SK-N-SH (cell line): ENCODE measurements around the gene ELMO1. TPM values are rescaled to one million over a fixed set of nuclear protein-coding genes. Genes with fewer than 3 reads are reported as not detected.

Experiments
- CTCF ChIA-PET: fragments of 300-600, 350-600 bp; formaldehyde crosslinking; extraction: SDS; loops from one replicate; lab custom pipeline; 2021; lab: Yijun Ruan, JAX
- POLR2A ChIA-PET: fragments of 350-600 bp; sonication (Branson Sonifier 250); formaldehyde crosslinking; extraction: SDS; loops from one replicate; lab custom pipeline; 2020; ENCODE audit warnings: antibody characterized with exemption, inconsistent platforms; lab: Yijun Ruan, JAX
- DNase-seq: peaks from one replicate; pipeline ENCODE4 v3.0.0; 2012
- H2AFZ ChIP-seq: fragments of 200-600 bp; sonication (generic); 2 replicates; pipeline ENCODE4 v1.8.1; 2016; ENCODE audit warnings: antibody characterized with exemption, mild to moderate bottlenecking, low read depth
- H3F3A ChIP-seq: fragments of 200-600 bp; sonication (generic); replicated peaks from 2 replicates; pipeline ENCODE3; 2016; ENCODE audit warnings: antibody characterized with exemption, mild to moderate bottlenecking; ENCODE audit not compliant: insufficient read depth
- H3K27ac ChIP-seq, 2 experiments: fragments of 200-500 bp in 1 of 2; fragments of 200-600 bp in 1 of 2; sonication (Bioruptor generic) in 1 of 2; sonication (generic), shearing (Covaris generic) in 1 of 2; 2 replicates each; pipeline versions ENCODE4 v1.5.1 to v1.6.1; 2014 to 2016; ENCODE audit warnings: low read depth in 2 of 2, inconsistent platforms in 1 of 2, low read length in 1 of 2, mild to moderate bottlenecking in 1 of 2, mixed read lengths in 1 of 2
- H3K27me3 ChIP-seq: fragments of 200-600 bp; sonication (generic), shearing (Covaris generic); 2 replicates; pipeline ENCODE4 v1.6.1; 2016; ENCODE audit warnings: mixed run types; ENCODE audit not compliant: insufficient read depth
- H3K36me3 ChIP-seq, 2 experiments: fragments of 200-500 bp in 1 of 2; fragments of 200-600 bp in 1 of 2; sonication (Bioruptor generic) in 1 of 2; sonication (generic) in 1 of 2; replicated peaks in 1 of 2; 2 replicates each; pipeline versions ENCODE3 to v1.5.1; 2014 to 2016; ENCODE audit warnings: low read length in 1 of 2, mild to moderate bottlenecking in 1 of 2; ENCODE audit not compliant: insufficient read depth in 2 of 2, control insufficient read depth in 1 of 2
- H3K4me1 ChIP-seq, 2 experiments: fragments of 200-500 bp in 1 of 2; fragments of 200-600 bp in 1 of 2; sonication (Bioruptor generic) in 1 of 2; sonication (generic), shearing (Covaris generic) in 1 of 2; 2 replicates each; pipeline versions ENCODE4 v1.5.1 to v1.6.1; 2014 to 2016; ENCODE audit warnings: low read depth in 1 of 2, low read length in 1 of 2, mixed run types in 1 of 2; ENCODE audit not compliant: insufficient read depth in 2 of 2, control insufficient read depth in 1 of 2
- H3K4me2 ChIP-seq: fragments of 200-600 bp; sonication (generic), shearing (Covaris generic); 2 replicates; pipeline ENCODE4 v1.6.1; 2017; ENCODE audit warnings: mixed run types
- H3K4me3 ChIP-seq, 2 experiments: fragments of 200-500 bp in 1 of 2; fragments of 200-600 bp in 1 of 2; sonication (Bioruptor generic) in 1 of 2; sonication (generic), shearing (Covaris generic) in 1 of 2; 2 replicates each; pipeline versions ENCODE4 v1.5.1 to v1.8.1; 2014 to 2016; ENCODE audit warnings: low read depth in 2 of 2, inconsistent platforms in 1 of 2, low read length in 1 of 2, mild to moderate bottlenecking in 1 of 2, mixed read lengths in 1 of 2, moderate library complexity in 1 of 2
- H3K79me2 ChIP-seq: fragments of 200-600 bp; sonication (generic); 2 replicates; pipeline ENCODE4 v1.8.1; 2017; ENCODE audit warnings: mild to moderate bottlenecking; ENCODE audit not compliant: insufficient read depth
- H3K9ac ChIP-seq: fragments of 200-600 bp; sonication (generic); 2 replicates; pipeline ENCODE4 v1.6.1; 2017; ENCODE audit warnings: mixed run types
- H3K9me2 ChIP-seq: fragments of 200-600 bp; sonication (generic); 2 replicates; pipeline ENCODE4 v1.6.1; 2017; ENCODE audit warnings: mixed run types
- H3K9me3 ChIP-seq: fragments of 200-600 bp; sonication (generic); 2 replicates; pipeline ENCODE4 v1.6.1; 2017; ENCODE audit warnings: mixed run types, mild to moderate bottlenecking, moderate library complexity
- H4K20me1 ChIP-seq: fragments of 200-600 bp; sonication (generic); 2 replicates; pipeline ENCODE4 v1.6.1; 2017; ENCODE audit warnings: mild to moderate bottlenecking, mixed run types; ENCODE audit not compliant: insufficient read depth
- CHD2 ChIP-seq: fragments of 150-350 bp; IDR thresholded peaks from 2 replicates; pipeline ENCODE4 v1.6.1; 2018; ENCODE audit warnings: low read length; ENCODE audit not compliant: partially characterized antibody
- FOSL2 ChIP-seq: IDR thresholded peaks from 2 replicates; pipeline ENCODE4 v1.4.0; 2012; ENCODE audit warnings: low read depth, mild to moderate bottlenecking, moderate library complexity, borderline replicate concordance
- FOXJ3 ChIP-seq: sonication (generic); formaldehyde crosslinking; IDR thresholded peaks from 2 replicates; pipeline ENCODE4 v1.5.1; 2020; ENCODE audit warnings: mild to moderate bottlenecking, missing genetic modification reagents
- GABPA ChIP-seq: IDR thresholded peaks from 2 replicates; pipeline ENCODE4 v1.4.0; 2012; ENCODE audit warnings: low read depth, mild to moderate bottlenecking
- IRF3 ChIP-seq: fragments of 150-350 bp; IDR thresholded peaks from 2 replicates; pipeline ENCODE4 v1.6.1; 2016; ENCODE audit warnings: mild to moderate bottlenecking, low read depth, low read length
- JUND ChIP-seq: IDR thresholded peaks from 2 replicates; pipeline ENCODE4 v1.4.0; 2012
- MEF2A ChIP-seq: IDR thresholded peaks from 2 replicates; pipeline ENCODE4 v1.4.0; 2012; ENCODE audit warnings: low read depth, borderline replicate concordance
- MXI1 ChIP-seq: IDR thresholded peaks from 2 replicates; pipeline ENCODE4 v1.6.1; 2012; ENCODE audit warnings: mild to moderate bottlenecking, low read depth, low read length, improper control_type of control experiment
- NRF1 ChIP-seq: IDR thresholded peaks from 2 replicates; pipeline ENCODE4 v1.6.1; 2012; ENCODE audit warnings: low read depth, mild to moderate bottlenecking, low read length
- PBX3 ChIP-seq: IDR thresholded peaks from 2 replicates; pipeline ENCODE4; 2012
- POLR2AphosphoS5 ChIP-seq: IDR thresholded peaks from 2 replicates; pipeline ENCODE4 v1.6.1; 2012; ENCODE audit warnings: low read depth, low read length
- RAD21 ChIP-seq: IDR thresholded peaks from 2 replicates; pipeline ENCODE4 v1.6.1; 2012; ENCODE audit warnings: mild to moderate bottlenecking, low read length
- RFX5 ChIP-seq: IDR thresholded peaks from 2 replicates; pipeline ENCODE4 v1.6.1; 2012; ENCODE audit warnings: mild to moderate bottlenecking, improper control_type of control experiment, low read length
- RXRA ChIP-seq: IDR thresholded peaks from 2 replicates; pipeline ENCODE4 v1.4.0; 2012; ENCODE audit warnings: low read depth, mild to moderate bottlenecking, borderline replicate concordance
- TEAD4 ChIP-seq: IDR thresholded peaks from 2 replicates; pipeline ENCODE4 v1.4.0; 2012; ENCODE audit warnings: mild to moderate bottlenecking, borderline replicate concordance; ENCODE audit not compliant: insufficient read depth
- YY1 ChIP-seq: IDR thresholded peaks from 2 replicates; pipeline ENCODE4 v1.4.0; 2012; ENCODE audit warnings: low read depth, mild to moderate bottlenecking
- WGBS: methylation state at CpG from one replicate; pipeline ENCODE4 v1.1.6; 2017; ENCODE audit warnings: low lambda C conversion rate; 5-methylcytosine and 5-hydroxymethylcytosine counted together
- polyA plus RNA-seq, 3 experiments: library from polyadenylated mRNA; depleted of rRNA; stranded (reverse); fragments of >200 nt; gene quantifications; 2 replicates each; pipeline ENCODE4 v1.2.3, GENCODE V29; 2012
- TF ChIP-seq, protein P1 (sequence below): IDR thresholded peaks from 2 replicates; pipeline ENCODE4 v1.4.0; 2012; ENCODE audit warnings: low read depth
- TF ChIP-seq, protein P2 (sequence below): IDR thresholded peaks from 2 replicates; pipeline ENCODE4 v1.6.1; 2012; ENCODE audit warnings: mild to moderate bottlenecking, low read depth, low read length, moderate library complexity

The ELMO1 gene
- polyA plus RNA-seq, 1 of the 3 experiments (the other 2 are of a cell fraction): 0.64 TPM

DNA sequence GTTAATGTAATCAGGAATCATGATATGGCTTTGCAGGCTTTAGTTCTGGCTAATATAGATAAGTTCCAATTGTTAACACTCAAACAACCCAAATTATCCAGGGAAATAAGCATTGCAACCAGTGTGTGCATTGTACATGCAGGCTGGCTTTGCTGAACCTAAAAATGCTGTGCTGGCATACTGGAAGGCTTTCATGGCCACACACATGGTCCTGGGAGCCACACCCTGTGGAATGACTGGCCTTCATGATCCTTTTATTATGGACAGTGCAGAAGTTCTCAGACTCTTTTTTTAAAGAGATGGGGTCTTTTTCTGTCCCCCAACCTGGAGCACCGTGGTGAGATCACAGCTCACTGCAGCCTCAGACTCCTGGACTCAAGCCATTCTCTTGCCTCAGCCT lies 5.0 kb downstream of the ELMO1 start:
- H3K9me2 ChIP-seq: no peaks in the 10 kb centered on the region
- H3F3A ChIP-seq: no peaks in the 10 kb centered on the region
- POLR2A ChIA-PET: no interaction called here
- no peaks in the 10 kb centered on the region for H3K9me3 ChIP-seq
- H3K27ac ChIP-seq: no peak overlapping the region
- WGBS: 0% methylated on average over 1 of the region's 1 CpG
- CTCF ChIA-PET: interaction anchor here (0.7 to 3.9 kb wide), 3 partner anchors 22 to 208 kb away, joined by 3 to 13 read pairs (median 7); no protein-coding TSS in a partner anchor
- no peak overlapping the region for H3K4me3 ChIP-seq
- no peaks in the 10 kb centered on the region for H3K27me3 ChIP-seq
- TF ChIP-seq MXI1: no peak
- no peak for TF ChIP-seq PBX3
- no peak for TF ChIP-seq FOSL2
- no peak for TF ChIP-seq FOXJ3
- no peak for TF ChIP-seq POLR2AphosphoS5
- no peak for TF ChIP-seq JUND
- TF ChIP-seq RXRA: no peak
- no peak for TF ChIP-seq TEAD4
- no peak for TF ChIP-seq MEF2A
- no peak for TF ChIP-seq NRF1
- TF ChIP-seq, protein P1, sequence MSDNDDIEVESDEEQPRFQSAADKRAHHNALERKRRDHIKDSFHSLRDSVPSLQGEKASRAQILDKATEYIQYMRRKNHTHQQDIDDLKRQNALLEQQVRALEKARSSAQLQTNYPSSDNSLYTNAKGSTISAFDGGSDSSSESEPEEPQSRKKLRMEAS: no peak
- TF ChIP-seq RFX5: no peak
- TF ChIP-seq IRF3: no peak
- no peak for TF ChIP-seq CHD2
- no peak for TF ChIP-seq RAD21
- TF ChIP-seq, protein P2, sequence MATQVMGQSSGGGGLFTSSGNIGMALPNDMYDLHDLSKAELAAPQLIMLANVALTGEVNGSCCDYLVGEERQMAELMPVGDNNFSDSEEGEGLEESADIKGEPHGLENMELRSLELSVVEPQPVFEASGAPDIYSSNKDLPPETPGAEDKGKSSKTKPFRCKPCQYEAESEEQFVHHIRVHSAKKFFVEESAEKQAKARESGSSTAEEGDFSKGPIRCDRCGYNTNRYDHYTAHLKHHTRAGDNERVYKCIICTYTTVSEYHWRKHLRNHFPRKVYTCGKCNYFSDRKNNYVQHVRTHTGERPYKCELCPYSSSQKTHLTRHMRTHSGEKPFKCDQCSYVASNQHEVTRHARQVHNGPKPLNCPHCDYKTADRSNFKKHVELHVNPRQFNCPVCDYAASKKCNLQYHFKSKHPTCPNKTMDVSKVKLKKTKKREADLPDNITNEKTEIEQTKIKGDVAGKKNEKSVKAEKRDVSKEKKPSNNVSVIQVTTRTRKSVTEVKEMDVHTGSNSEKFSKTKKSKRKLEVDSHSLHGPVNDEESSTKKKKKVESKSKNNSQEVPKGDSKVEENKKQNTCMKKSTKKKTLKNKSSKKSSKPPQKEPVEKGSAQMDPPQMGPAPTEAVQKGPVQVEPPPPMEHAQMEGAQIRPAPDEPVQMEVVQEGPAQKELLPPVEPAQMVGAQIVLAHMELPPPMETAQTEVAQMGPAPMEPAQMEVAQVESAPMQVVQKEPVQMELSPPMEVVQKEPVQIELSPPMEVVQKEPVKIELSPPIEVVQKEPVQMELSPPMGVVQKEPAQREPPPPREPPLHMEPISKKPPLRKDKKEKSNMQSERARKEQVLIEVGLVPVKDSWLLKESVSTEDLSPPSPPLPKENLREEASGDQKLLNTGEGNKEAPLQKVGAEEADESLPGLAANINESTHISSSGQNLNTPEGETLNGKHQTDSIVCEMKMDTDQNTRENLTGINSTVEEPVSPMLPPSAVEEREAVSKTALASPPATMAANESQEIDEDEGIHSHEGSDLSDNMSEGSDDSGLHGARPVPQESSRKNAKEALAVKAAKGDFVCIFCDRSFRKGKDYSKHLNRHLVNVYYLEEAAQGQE: no peak
- TF ChIP-seq GABPA: no peak
- no peak for TF ChIP-seq YY1
- no peaks in the 10 kb centered on the region for H3K36me3 ChIP-seq
- no peaks in the 10 kb centered on the region for H4K20me1 ChIP-seq
- H2AFZ ChIP-seq: no peak overlapping the region
- H3K79me2 ChIP-seq: no peaks in the 10 kb centered on the region
- no peak overlapping the region for H3K4me2 ChIP-seq
- no peak for DNase-seq
- H3K9ac ChIP-seq: no peak overlapping the region
- peaks cover 0 to 12% of the 10 kb centered on the region in 2 experiments; a peak in 2 of 4 replicates for H3K4me1 ChIP-seq
